ENCODE measurements around the gene INPP4B.

Gene INPP4B

GRCh38 chr4:142846108-142846728 is at the start of gene INPP4B:
TSS of gene INPP4B (minus strand) at chr4:142846301.
- peak within 1 kb of the TSS; percentile 66 to 83 for H3K4me3 ChIP-seq (replicated peaks in 1 of 2; ENCODE audit: low read depth in 2 of 2, low read length in 2 of 2)
- peak; percentile 58 to 67 for DNase-seq (ENCODE audit: low read depth in 2 of 2)
- TF ChIP-seq CTCF (IDR thresholded peaks at IDR 0.05; ENCODE audit: low read depth, low read length): no peak

GRCh38 chr4:142893012-142893411 is 46.9 kb upstream of the INPP4B start:
- TF ChIP-seq CTCF (IDR thresholded peaks at IDR 0.05; ENCODE audit: low read depth, low read length): no peak
- DNase-seq (ENCODE audit: low read depth in 2 of 2): no peak
- no peak overlapping the region for H3K4me3 ChIP-seq (replicated peaks in 1 of 2; ENCODE audit: low read depth in 2 of 2, low read length in 2 of 2)

GRCh38 chr4:142886566-142886965 is 40.5 kb upstream of the INPP4B start:
- TF ChIP-seq CTCF (IDR thresholded peaks at IDR 0.05; ENCODE audit: low read depth, low read length): no peak
- no peak overlapping the region for H3K4me3 ChIP-seq (replicated peaks in 1 of 2; ENCODE audit: low read depth in 2 of 2, low read length in 2 of 2)
- no peak for DNase-seq (ENCODE audit: low read depth in 2 of 2)

- no peak overlapping the region for H3K4me3 ChIP-seq (replicated peaks in 1 of 2; ENCODE audit: low read depth in 2 of 2, low read length in 2 of 2)
- peak; percentile 11 for TF ChIP-seq CTCF (IDR thresholded peaks at IDR 0.05; ENCODE audit: low read depth, low read length)
- DNase-seq (ENCODE audit: low read depth in 2 of 2): peak; percentile 7 to 11
Observed at GRCh38 chr4:142883040-142883832, 37.1 kb upstream of the INPP4B start.

GRCh38 chr4:142882159-142882558 is 36.1 kb upstream of the INPP4B start:
- no peak overlapping the region for H3K4me3 ChIP-seq (replicated peaks in 1 of 2; ENCODE audit: low read depth in 2 of 2, low read length in 2 of 2)
- no peak for TF ChIP-seq CTCF (IDR thresholded peaks at IDR 0.05; ENCODE audit: low read depth, low read length)
- DNase-seq (ENCODE audit: low read depth in 2 of 2): no peak

- no peak for DNase-seq (ENCODE audit: low read depth in 2 of 2)
- TF ChIP-seq CTCF (IDR thresholded peaks at IDR 0.05; ENCODE audit: low read depth, low read length): no peak
- no peak overlapping the region for H3K4me3 ChIP-seq (replicated peaks in 1 of 2; ENCODE audit: low read depth in 2 of 2, low read length in 2 of 2)
Observed at GRCh38 chr4:142881331-142881730, 35.2 kb upstream of the INPP4B start.
